ENCODE data around the gene TMEM132E.

DNA sequence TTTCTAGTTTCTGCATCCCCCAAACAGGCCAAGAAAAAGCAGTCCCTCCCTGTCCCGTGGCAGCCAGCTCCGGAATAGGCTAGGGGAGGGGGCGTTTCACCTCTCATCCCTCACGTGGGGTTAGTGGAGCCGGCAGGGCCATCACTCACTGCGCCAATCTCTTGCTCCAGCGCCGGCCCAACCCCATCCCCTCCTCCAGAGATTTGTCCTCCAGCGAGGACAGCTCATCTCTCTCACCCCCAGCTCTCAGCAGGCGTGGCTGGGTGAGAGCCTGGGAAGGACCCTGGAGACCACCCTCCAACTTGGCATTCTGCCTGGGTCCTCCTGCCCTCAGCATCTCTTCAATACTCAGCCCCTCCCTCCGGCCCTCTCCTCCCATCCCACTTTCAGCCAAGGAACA lies 74.1 kb downstream of the TMEM132E start:
- TF ChIP-seq, protein P1, sequence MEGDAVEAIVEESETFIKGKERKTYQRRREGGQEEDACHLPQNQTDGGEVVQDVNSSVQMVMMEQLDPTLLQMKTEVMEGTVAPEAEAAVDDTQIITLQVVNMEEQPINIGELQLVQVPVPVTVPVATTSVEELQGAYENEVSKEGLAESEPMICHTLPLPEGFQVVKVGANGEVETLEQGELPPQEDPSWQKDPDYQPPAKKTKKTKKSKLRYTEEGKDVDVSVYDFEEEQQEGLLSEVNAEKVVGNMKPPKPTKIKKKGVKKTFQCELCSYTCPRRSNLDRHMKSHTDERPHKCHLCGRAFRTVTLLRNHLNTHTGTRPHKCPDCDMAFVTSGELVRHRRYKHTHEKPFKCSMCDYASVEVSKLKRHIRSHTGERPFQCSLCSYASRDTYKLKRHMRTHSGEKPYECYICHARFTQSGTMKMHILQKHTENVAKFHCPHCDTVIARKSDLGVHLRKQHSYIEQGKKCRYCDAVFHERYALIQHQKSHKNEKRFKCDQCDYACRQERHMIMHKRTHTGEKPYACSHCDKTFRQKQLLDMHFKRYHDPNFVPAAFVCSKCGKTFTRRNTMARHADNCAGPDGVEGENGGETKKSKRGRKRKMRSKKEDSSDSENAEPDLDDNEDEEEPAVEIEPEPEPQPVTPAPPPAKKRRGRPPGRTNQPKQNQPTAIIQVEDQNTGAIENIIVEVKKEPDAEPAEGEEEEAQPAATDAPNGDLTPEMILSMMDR (conservative IDR thresholded peaks at IDR 0.05; ENCODE audit: low read depth in 2 of 2) = no peak
- TF ChIP-seq CREB1 (CRISPR knock-in tag; IDR thresholded peaks at IDR 0.05; ENCODE audit: low read depth) (no peak), POLR2AphosphoS5 (IDR thresholded peaks at IDR 0.05; ENCODE audit: low read depth) (no peak), EZH2phosphoT487 (IDR thresholded peaks at IDR 0.05; ENCODE audit: unreplicated experiment) (no peak), JUNB (IDR thresholded peaks at IDR 0.05; ENCODE audit: unreplicated experiment) (no peak)
- TF ChIP-seq, protein P2, sequence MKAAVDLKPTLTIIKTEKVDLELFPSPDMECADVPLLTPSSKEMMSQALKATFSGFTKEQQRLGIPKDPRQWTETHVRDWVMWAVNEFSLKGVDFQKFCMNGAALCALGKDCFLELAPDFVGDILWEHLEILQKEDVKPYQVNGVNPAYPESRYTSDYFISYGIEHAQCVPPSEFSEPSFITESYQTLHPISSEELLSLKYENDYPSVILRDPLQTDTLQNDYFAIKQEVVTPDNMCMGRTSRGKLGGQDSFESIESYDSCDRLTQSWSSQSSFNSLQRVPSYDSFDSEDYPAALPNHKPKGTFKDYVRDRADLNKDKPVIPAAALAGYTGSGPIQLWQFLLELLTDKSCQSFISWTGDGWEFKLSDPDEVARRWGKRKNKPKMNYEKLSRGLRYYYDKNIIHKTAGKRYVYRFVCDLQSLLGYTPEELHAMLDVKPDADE (IDR thresholded peaks at IDR 0.05) = no peak
- TF ChIP-seq, protein P3, sequence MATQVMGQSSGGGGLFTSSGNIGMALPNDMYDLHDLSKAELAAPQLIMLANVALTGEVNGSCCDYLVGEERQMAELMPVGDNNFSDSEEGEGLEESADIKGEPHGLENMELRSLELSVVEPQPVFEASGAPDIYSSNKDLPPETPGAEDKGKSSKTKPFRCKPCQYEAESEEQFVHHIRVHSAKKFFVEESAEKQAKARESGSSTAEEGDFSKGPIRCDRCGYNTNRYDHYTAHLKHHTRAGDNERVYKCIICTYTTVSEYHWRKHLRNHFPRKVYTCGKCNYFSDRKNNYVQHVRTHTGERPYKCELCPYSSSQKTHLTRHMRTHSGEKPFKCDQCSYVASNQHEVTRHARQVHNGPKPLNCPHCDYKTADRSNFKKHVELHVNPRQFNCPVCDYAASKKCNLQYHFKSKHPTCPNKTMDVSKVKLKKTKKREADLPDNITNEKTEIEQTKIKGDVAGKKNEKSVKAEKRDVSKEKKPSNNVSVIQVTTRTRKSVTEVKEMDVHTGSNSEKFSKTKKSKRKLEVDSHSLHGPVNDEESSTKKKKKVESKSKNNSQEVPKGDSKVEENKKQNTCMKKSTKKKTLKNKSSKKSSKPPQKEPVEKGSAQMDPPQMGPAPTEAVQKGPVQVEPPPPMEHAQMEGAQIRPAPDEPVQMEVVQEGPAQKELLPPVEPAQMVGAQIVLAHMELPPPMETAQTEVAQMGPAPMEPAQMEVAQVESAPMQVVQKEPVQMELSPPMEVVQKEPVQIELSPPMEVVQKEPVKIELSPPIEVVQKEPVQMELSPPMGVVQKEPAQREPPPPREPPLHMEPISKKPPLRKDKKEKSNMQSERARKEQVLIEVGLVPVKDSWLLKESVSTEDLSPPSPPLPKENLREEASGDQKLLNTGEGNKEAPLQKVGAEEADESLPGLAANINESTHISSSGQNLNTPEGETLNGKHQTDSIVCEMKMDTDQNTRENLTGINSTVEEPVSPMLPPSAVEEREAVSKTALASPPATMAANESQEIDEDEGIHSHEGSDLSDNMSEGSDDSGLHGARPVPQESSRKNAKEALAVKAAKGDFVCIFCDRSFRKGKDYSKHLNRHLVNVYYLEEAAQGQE (IDR thresholded peaks at IDR 0.05; ENCODE audit: unreplicated experiment) = no peak
